Effector memory CD8-positive, alpha-beta T cell (primary cell): Measurements from ENCODE around the gene AKAP13.
"Not testable (repeated sequence)": the region's sequence is repeated elsewhere in the genome, so short reads cannot be mapped to it uniquely, and the experiment has no call there.

Experiments used
- ATAC-seq: fragments of 150-1000 bp; cut with Tn5 transposase; replicated peaks from 2 replicates; pipeline ENCODE4 v1.10.0; 2021; ENCODE audit warnings: mild to moderate bottlenecking, moderate library complexity
- DNase-seq, 3 experiments: peaks; one replicate each; pipeline ENCODE4 v3.0.0; 2021
- H3K27ac Mint-ChIP-seq, 2 donors: one replicate each; pipeline ENCODE4 v1.8.0; 2022; ENCODE audit warnings: mild to moderate bottlenecking in 2 of 2, mixed read lengths in 2 of 2, moderate library complexity in 2 of 2
- H3K27me3 Mint-ChIP-seq, 2 donors: one replicate each; pipeline ENCODE4 v1.8.0; 2022; ENCODE audit warnings: mixed read lengths in 2 of 2
- H3K36me3 Mint-ChIP-seq: one replicate; pipeline ENCODE4 v1.8.0; 2022; ENCODE audit warnings: mild to moderate bottlenecking, moderate library complexity, mixed read lengths; ENCODE audit not compliant: insufficient read depth
- H3K4me1 Mint-ChIP-seq, 2 donors: one replicate each; pipeline ENCODE4 v1.8.0; 2022; ENCODE audit warnings: low read depth in 2 of 2, mixed read lengths in 2 of 2
- H3K4me3 Mint-ChIP-seq, 2 donors: one replicate each; pipeline ENCODE4 v1.8.0; 2022; ENCODE audit warnings: mild to moderate bottlenecking in 2 of 2, mixed read lengths in 2 of 2, moderate library complexity in 2 of 2
- H3K9me3 Mint-ChIP-seq, 2 donors: one replicate each; pipeline ENCODE4 v1.8.0; 2022; ENCODE audit warnings: mixed read lengths in 2 of 2

Gene AKAP13

DNA sequence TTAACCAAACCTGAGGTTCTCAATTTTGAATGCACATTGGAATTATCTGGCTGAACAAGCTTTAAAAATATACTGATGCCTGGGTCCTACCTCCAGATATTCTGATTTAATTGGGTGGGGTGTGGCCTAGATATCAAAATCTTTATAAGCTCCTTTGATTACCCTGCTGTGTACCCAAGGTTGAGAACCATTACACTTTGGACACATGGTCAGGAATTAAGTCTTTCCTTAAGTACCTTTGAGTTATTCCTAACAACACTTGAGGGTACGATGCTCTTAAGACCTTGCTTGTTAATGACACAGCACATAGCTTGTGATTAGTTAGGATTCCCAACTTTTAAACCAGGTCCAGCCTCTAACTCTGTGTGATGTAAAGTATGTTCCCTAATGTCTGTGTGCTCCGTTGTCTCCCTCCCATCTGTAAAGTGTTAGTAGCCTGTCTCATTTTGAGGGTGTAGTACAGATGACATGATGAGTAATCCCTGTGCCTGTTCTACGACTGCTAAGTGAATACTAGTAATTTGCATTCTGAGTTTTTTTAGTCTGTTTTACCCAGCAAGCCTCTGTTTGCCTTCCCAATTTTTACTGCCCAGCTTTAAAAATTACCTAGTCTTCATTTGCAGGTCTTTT lies 259.5 kb downstream of the AKAP13 start:
- Mint-ChIP-seq H3K4me3 (no peak overlapping the region), H3K27me3 (no peaks in the 10 kb centered on the region), H3K4me1 (peaks cover 8 to 16% of the 10 kb centered on the region in 2 donors), H3K27ac (peak overlapping the region in 1 of 2 donors; percentile 44), H3K36me3 (peaks cover 48% of the 10 kb centered on the region), H3K9me3 (no peaks in the 10 kb centered on the region)
- DNase-seq (no peak), ATAC-seq (no peak)

DNA sequence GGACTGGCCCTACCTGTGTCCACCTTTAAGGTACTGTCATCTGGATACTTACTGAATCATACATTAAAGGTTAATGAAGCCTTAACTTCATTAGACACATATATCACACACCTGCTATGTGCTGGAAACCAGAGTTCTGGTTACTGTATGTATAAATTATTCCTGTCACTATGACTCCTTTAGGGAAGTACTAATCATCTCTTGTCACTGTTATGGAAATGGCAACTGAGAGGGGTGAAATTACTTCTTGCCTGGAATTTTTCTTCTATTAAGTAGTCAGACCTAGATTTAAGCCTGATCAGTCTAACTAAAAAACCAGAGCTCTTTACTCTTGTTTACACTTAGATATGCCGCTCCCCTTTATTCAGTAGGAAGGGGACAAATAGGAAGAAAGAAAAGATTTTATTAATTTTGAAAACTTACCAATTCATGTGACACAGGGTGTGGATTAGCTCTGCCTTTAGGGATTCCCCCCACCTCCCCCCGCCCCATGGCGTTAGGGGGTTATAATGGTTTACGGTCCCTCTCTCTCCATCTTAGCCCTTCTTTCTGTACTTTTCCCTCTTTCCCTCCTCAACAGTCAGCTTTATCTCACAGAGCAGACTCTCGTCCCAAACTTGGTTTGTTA lies 261.8 kb downstream of the AKAP13 start:
- no peaks in the 10 kb centered on the region for H3K27me3 Mint-ChIP-seq
- H3K27ac Mint-ChIP-seq: no peak overlapping the region
- no peak overlapping the region for H3K4me3 Mint-ChIP-seq
- DNase-seq (no peak), ATAC-seq (no peak)
- peaks cover 21 to 26% of the 10 kb centered on the region in 2 donors for H3K4me1 Mint-ChIP-seq
- peaks cover 0 to 2% of the 10 kb centered on the region in 2 donors for H3K9me3 Mint-ChIP-seq
- H3K36me3 Mint-ChIP-seq: peaks cover 60% of the 10 kb centered on the region

DNA sequence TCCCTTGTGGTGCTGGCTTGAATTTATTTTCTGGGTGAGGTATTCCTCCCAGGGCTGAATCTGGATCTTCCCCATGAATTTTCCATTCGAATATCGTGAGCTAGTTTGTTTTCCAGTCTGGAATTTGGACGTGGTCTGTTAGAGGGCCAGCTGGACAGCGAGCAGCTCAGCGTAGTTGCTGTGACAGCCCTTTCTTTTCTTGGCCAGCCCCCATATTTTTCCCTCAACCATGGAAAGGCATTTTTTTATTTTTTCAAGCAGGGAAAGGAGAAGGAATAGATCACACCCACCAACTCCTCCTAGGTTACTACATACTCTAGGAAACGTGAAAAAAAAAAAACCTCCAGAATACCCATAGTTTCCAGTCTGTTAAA lies 262.3 kb downstream of the AKAP13 start:
- H3K4me3 Mint-ChIP-seq: no peak overlapping the region
- H3K9me3 Mint-ChIP-seq: peaks cover 0 to 2% of the 10 kb centered on the region in 2 donors
- peaks cover 21 to 22% of the 10 kb centered on the region in 2 donors for H3K4me1 Mint-ChIP-seq
- DNase-seq (no peak), ATAC-seq (no peak)
- peak overlapping the region; percentile 25 to 56 for H3K27ac Mint-ChIP-seq
- no peaks in the 10 kb centered on the region for H3K27me3 Mint-ChIP-seq
- peaks cover 63% of the 10 kb centered on the region for H3K36me3 Mint-ChIP-seq

- Mint-ChIP-seq H3K27ac (peak overlapping the region; percentile 83 to 97), H3K27me3 (no peaks in the 10 kb centered on the region), H3K9me3 (peaks cover 0 to 2% of the 10 kb centered on the region in 2 donors), H3K36me3 (peaks cover 54% of the 10 kb centered on the region), H3K4me1 (peaks cover 24 to 25% of the 10 kb centered on the region in 2 donors), H3K4me3 (peak overlapping the region; percentile 65 to 75)
- ATAC-seq (peak; percentile 86), DNase-seq (peak; percentile 44 to 52 (median 46))
Observed at GRCh38 chr15:85646538-85647091, 266.2 kb downstream of the AKAP13 start.

DNA sequence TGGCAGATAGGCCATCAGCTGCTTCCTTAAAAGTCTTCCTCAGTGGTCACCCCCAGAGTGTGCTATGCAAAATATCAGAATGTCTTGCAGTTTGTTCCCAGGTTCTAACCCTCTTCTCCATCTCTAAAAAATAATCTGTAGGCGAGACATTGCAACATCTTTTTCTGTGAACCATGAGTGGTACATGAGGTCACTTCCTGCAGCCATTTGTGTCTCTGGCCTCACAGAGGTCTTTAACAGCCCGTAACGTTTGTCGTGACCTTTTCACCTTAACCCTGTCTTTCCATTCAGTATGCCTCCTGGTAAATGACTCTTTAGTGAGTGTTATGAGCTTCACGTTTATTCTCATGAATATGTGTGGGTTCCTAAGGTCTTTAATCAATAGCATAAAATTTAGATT lies 269.0 kb downstream of the AKAP13 start:
- Mint-ChIP-seq H3K27ac (peak overlapping the region; percentile 25 to 83), H3K4me3 (peak overlapping the region in 1 of 2 donors; percentile 51), H3K4me1 (peaks cover 28 to 34% of the 10 kb centered on the region in 2 donors), H3K9me3 (peaks cover 0 to 2% of the 10 kb centered on the region in 2 donors), H3K36me3 (peaks cover 51% of the 10 kb centered on the region), H3K27me3 (no peaks in the 10 kb centered on the region)
- ATAC-seq (peak; percentile 6), DNase-seq (no peak)

DNA sequence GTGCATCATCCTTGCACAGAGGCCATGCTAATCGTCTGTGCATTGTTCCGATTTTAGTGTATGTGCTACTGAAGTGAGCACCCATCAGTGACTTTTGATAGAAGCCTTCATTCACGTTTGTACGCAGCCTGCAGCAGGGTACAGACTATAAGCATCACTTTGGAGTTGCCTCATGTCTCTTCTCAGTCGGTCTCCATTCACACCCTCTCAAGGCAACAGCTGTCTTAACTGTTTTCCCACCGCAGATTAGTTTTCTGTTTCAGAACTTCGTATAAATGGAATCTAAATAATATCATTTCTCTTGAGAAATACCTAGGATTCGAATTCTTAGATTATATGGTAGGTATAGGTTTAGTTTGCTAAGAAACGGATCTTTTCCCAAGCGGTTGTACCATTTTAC lies 271.1 kb downstream of the AKAP13 start:
- Mint-ChIP-seq H3K9me3 (peaks cover 0 to 2% of the 10 kb centered on the region in 2 donors), H3K36me3 (peaks cover 58% of the 10 kb centered on the region), H3K4me1 (peaks cover 12 to 20% of the 10 kb centered on the region in 2 donors), H3K27me3 (no peaks in the 10 kb centered on the region), H3K27ac (no peak overlapping the region), H3K4me3 (no peak overlapping the region)
- DNase-seq: no peak
- ATAC-seq: no peak

DNA sequence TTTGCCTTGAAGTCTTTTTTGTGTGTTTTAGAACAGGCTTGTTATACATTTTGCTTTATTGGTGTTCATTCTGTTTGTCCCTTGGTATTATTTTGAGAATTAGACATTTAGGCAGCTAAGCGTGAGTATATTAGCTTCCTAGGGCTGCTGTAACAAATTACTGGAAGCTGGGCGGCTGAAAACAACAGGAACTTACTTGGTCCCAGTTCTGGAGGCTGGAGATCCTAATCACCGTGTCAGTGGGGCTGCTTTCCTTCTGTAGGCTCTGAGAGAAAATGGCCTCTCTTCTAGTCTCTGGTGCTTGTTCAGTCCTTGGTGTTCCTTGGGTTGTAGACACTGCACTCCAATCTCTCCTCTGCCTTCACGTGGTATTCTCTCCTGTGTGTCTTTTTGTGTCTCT lies 272.1 kb downstream of the AKAP13 start:
- H3K4me1 Mint-ChIP-seq: peaks cover 8 to 15% of the 10 kb centered on the region in 2 donors
- no peak for ATAC-seq
- H3K9me3 Mint-ChIP-seq: no peaks in the 10 kb centered on the region
- DNase-seq: no peak
- no peak overlapping the region for H3K4me3 Mint-ChIP-seq
- peak overlapping the region in 1 of 2 donors; percentile 32 for H3K27ac Mint-ChIP-seq
- peaks cover 55% of the 10 kb centered on the region for H3K36me3 Mint-ChIP-seq
- no peaks in the 10 kb centered on the region for H3K27me3 Mint-ChIP-seq

GRCh38 chr15:85657132-85657531 lies 276.7 kb downstream of the AKAP13 start:
- Mint-ChIP-seq H3K4me1 (peaks cover 4% of the 10 kb centered on the region in 2 donors), H3K4me3 (no peak overlapping the region), H3K27ac (no peak overlapping the region), H3K27me3 (no peaks in the 10 kb centered on the region), H3K9me3 (no peaks in the 10 kb centered on the region), H3K36me3 (peaks cover 52% of the 10 kb centered on the region)
- ATAC-seq (no peak), DNase-seq (no peak)

- Mint-ChIP-seq H3K36me3 (peaks cover 51% of the 10 kb centered on the region), H3K4me3 (no peak overlapping the region), H3K27ac (peak overlapping the region in 1 of 2 donors; percentile 46), H3K9me3 (no peaks in the 10 kb centered on the region), H3K4me1 (no peaks in the 10 kb centered on the region), H3K27me3 (no peaks in the 10 kb centered on the region)
- ATAC-seq (no peak), DNase-seq (no peak)
Observed at GRCh38 chr15:85658816-85659215, 278.4 kb downstream of the AKAP13 start.

DNA sequence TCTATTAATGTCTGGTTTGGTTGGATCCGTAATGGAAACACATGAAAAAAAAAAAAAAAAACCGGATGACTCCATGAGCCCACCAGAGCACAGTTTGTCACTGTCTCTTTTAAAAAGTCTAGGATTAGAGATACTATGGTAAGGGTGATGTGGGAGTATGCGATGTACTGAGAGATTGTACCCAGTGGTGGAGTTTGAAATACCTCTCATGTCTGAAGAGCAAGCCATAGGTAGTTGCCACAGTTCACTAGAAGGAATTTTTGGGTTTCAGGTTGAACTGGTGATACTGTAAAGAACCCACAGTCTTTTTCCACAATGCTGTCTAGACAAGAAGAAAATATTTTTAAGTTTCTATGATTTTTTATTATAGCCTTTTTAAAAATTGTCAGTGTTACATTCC lies 281.5 kb downstream of the AKAP13 start:
- Mint-ChIP-seq H3K36me3 (peaks cover 53% of the 10 kb centered on the region), H3K4me3 (no peak overlapping the region), H3K9me3 (no peaks in the 10 kb centered on the region), H3K27me3 (no peaks in the 10 kb centered on the region), H3K27ac (peak overlapping the region in 1 of 2 donors; percentile 68), H3K4me1 (peaks cover 3 to 4% of the 10 kb centered on the region in 2 donors)
- DNase-seq (no peak), ATAC-seq (no peak)

DNA sequence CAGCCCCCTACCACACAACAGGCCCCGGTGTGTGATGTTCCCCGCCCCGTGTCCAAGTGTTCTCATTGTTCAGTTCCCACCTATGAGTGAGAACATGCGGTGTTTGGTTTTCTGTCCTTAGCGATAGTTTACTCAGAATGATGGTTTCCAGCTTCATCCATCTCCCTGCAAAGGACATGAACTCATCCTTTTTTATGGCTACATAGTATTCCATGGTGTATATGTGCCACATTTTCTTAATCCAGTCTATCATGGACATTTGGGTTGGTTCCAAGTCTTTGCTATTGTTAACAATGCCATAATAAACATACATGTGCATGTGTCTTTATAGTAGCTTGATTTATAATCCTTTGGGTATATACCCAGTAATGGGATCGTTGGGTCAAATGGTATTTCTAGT lies 285.3 kb downstream of the AKAP13 start:
- H3K27me3 Mint-ChIP-seq, H3K4me3 Mint-ChIP-seq, ATAC-seq, DNase-seq, H3K9me3 Mint-ChIP-seq: not testable (repeated sequence)
- peaks cover 68% of the 10 kb centered on the region for H3K36me3 Mint-ChIP-seq
- H3K27ac Mint-ChIP-seq: peak overlapping the region in 1 of 2 donors; percentile 99
- peaks cover 10 to 17% of the 10 kb centered on the region in 2 donors for H3K4me1 Mint-ChIP-seq

- H3K36me3 Mint-ChIP-seq: peaks cover 76% of the 10 kb centered on the region
- DNase-seq: peak; percentile 63 to 71 (median 69)
Observed at GRCh38 chr15:85667491-85668424, 287.4 kb downstream of the AKAP13 start.

DNA sequence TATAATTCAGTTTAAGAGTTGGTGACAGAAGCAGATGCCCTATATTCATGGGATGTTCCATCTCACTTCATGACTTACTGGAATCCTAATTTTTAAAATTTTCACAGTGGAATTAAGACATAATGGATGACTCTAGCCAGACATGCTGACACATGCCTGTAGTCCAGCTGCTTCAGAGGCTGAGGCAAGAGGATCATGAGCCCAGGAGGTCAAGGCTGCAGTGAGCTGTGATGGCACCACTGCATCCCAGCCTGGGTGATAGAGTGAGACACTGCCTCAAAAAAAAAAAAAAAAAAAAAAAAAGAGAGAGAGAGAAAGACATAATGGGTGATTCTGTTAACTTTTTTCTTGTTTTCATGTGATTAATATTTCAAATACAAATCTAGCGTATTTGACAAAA lies 290.8 kb downstream of the AKAP13 start:
- H3K36me3 Mint-ChIP-seq: peaks cover 74% of the 10 kb centered on the region
- H3K4me3 Mint-ChIP-seq: no peak overlapping the region
- no peaks in the 10 kb centered on the region for H3K27me3 Mint-ChIP-seq
- H3K4me1 Mint-ChIP-seq: peaks cover 10 to 19% of the 10 kb centered on the region in 2 donors
- DNase-seq (no peak), ATAC-seq (no peak)
- peak overlapping the region; percentile 66 to 99 for H3K27ac Mint-ChIP-seq
- no peaks in the 10 kb centered on the region for H3K9me3 Mint-ChIP-seq

More at GRCh38 chr15:85667491-85668424, 287.4 kb downstream of the AKAP13 start:
- no peaks in the 10 kb centered on the region for H3K27me3 Mint-ChIP-seq
- H3K27ac Mint-ChIP-seq: peak overlapping the region; percentile 99
- peaks cover 10 to 17% of the 10 kb centered on the region in 2 donors for H3K4me1 Mint-ChIP-seq
- peak; percentile 93 for ATAC-seq
- H3K4me3 Mint-ChIP-seq: peak overlapping the region; percentile 52 to 62
- no peaks in the 10 kb centered on the region for H3K9me3 Mint-ChIP-seq
